Effector memory CD4-positive, alpha-beta T cell (primary cell): ENCODE measurements around the gene CYP4B1.

Source experiments
- DNase-seq, 3 donors: peaks; one replicate each; pipeline ENCODE4 v3.0.0-alpha.2; 2020
- H3K27ac ChIP-seq: 2 replicates; pipeline ENCODE4 v1.7.0; 2013; ENCODE audit warnings: mild to moderate bottlenecking, low read length, moderate library complexity; ENCODE audit not compliant: insufficient read depth, poor library complexity, severe bottlenecking
- H3K27me3 ChIP-seq: replicated peaks from 2 replicates; pipeline ENCODE4 v1.7.0; 2013; ENCODE audit warnings: mild to moderate bottlenecking, low read length; ENCODE audit not compliant: insufficient read depth, control insufficient read depth, poor library complexity, severe bottlenecking
- H3K36me3 ChIP-seq: 2 replicates; pipeline ENCODE4 v1.7.0; 2013; ENCODE audit warnings: mild to moderate bottlenecking, low read length, moderate library complexity; ENCODE audit not compliant: control insufficient read depth, insufficient read depth
- H3K4me1 ChIP-seq: 2 replicates; pipeline ENCODE4 v1.7.0; 2013; ENCODE audit warnings: low read length, mild to moderate bottlenecking; ENCODE audit not compliant: control insufficient read depth, insufficient read depth, poor library complexity, severe bottlenecking
- H3K4me3 ChIP-seq: 2 replicates; pipeline ENCODE4 v1.7.0; 2013; ENCODE audit warnings: low read length, low read depth, mild to moderate bottlenecking; ENCODE audit not compliant: insufficient read depth, poor library complexity, severe bottlenecking
- H3K9me3 ChIP-seq: 2 replicates; pipeline ENCODE4 v1.7.0; 2013; ENCODE audit warnings: mild to moderate bottlenecking, low read length, moderate library complexity; ENCODE audit not compliant: control insufficient read depth

The CYP4B1 gene

DNA sequence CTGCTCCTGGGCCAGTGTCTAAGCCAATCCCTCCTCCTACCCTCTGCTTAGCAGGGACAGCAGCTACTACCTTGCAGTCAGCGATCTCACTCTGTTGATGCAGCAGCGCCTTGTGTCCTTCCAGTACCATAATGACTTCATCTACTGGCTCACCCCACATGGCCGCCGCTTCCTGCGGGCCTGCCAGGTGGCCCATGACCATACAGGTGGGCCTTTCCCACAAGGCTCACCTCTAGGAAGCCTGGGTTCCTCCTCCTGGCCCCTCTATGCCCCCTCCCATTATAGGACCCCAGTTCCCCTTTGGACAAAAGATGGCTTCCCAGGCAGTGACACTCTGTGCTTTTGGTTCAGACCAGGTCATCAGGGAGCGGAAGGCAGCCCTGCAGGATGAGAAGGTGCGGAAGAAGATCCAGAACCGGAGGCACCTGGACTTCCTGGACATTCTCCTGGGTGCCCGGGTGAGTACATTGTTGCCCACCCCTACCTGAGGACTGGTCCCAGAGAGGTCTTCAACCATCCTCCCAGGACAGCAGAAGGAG, 15.1 kb downstream of the CYP4B1 start:
- H3K9me3 ChIP-seq: no peaks in the 10 kb centered on the region
- no peaks in the 10 kb centered on the region for H3K36me3 ChIP-seq
- DNase-seq: no peak
- H3K27ac ChIP-seq: no peak overlapping the region
- H3K27me3 ChIP-seq: no peaks in the 10 kb centered on the region
- H3K4me1 ChIP-seq: no peaks in the 10 kb centered on the region
- H3K4me3 ChIP-seq: no peak overlapping the region

DNA sequence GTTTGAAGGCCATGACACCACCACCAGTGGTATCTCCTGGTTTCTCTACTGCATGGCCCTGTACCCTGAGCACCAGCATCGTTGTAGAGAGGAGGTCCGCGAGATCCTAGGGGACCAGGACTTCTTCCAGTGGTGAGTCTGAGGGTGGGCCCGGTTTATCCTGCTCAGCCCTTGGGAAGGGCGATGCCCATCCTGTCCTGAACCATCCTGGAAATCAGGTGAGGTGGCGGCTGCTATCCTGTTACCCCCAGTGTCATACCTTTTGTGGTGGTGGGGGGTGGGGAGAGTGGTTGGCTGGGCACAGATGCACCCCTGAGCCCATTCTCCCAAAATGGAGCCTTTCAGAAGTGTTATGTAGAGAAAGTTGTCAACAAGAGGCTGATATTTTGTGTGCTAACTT, 16.3 kb downstream of the CYP4B1 start:
- H3K4me3 ChIP-seq: no peak overlapping the region
- H3K4me1 ChIP-seq: no peaks in the 10 kb centered on the region
- H3K27me3 ChIP-seq: no peaks in the 10 kb centered on the region
- no peaks in the 10 kb centered on the region for H3K36me3 ChIP-seq
- H3K27ac ChIP-seq: no peak overlapping the region
- no peaks in the 10 kb centered on the region for H3K9me3 ChIP-seq
- no peak for DNase-seq

DNA sequence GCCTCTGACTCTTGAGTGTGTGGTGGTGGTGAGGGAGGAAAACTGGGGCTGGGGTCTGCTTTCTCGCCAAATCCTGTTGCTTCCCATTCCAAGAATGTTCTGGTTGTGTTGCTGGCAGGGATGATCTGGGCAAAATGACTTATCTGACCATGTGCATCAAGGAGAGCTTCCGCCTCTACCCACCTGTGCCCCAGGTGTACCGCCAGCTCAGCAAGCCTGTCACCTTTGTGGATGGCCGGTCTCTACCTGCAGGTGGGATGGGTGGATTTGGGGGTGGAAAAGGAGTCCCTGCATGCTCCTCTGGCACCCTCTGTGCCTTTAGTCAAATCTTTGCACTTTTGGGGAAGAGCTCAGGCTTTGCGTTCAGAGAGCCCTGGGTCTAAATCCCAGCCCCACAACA, 18.1 kb downstream of the CYP4B1 start:
- Histone ChIP-seq H3K27ac (no peak overlapping the region), H3K27me3 (no peaks in the 10 kb centered on the region), H3K9me3 (no peaks in the 10 kb centered on the region), H3K4me1 (no peaks in the 10 kb centered on the region), H3K4me3 (no peak overlapping the region), H3K36me3 (no peaks in the 10 kb centered on the region)
- DNase-seq: no peak

DNA sequence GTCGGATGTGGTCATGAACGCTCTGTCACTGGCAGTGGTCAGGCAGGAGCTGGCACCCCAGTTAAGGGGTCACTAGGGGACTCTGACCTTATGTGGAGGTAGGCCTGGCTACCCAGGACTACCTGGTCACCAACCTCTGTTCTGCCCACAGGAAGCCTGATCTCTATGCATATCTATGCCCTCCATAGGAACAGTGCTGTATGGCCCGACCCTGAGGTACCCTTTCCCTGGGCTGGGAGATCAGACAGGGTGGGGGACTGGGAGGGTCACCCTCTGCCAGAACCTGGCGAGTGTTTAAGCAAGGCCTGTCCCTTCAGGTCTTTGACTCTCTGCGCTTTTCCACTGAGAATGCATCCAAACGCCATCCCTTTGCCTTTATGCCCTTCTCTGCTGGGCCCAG, 19.0 kb downstream of the CYP4B1 start:
- no peaks in the 10 kb centered on the region for H3K4me1 ChIP-seq
- H3K27ac ChIP-seq: no peak overlapping the region
- DNase-seq: no peak
- no peaks in the 10 kb centered on the region for H3K9me3 ChIP-seq
- H3K4me3 ChIP-seq: no peak overlapping the region
- no peaks in the 10 kb centered on the region for H3K27me3 ChIP-seq
- H3K36me3 ChIP-seq: no peaks in the 10 kb centered on the region

DNA sequence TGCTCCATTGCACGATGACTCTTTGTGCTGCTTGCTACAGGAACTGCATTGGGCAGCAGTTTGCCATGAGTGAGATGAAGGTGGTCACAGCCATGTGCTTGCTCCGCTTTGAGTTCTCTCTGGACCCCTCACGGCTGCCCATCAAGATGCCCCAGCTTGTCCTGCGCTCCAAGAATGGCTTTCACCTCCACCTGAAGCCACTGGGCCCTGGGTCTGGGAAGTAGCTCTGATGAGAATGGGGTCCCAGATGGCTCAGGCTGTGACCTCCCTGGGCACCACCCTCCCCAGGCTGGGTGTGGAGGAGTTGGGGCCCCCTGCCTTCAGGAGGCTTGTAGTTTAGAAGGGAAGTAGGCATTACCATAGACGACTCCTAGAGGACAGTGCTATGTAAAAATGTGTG, 19.7 kb downstream of the CYP4B1 start:
- Histone ChIP-seq H3K9me3 (no peaks in the 10 kb centered on the region), H3K36me3 (no peaks in the 10 kb centered on the region), H3K4me1 (no peaks in the 10 kb centered on the region), H3K4me3 (no peak overlapping the region), H3K27ac (no peak overlapping the region), H3K27me3 (no peaks in the 10 kb centered on the region)
- no peak for DNase-seq

DNA sequence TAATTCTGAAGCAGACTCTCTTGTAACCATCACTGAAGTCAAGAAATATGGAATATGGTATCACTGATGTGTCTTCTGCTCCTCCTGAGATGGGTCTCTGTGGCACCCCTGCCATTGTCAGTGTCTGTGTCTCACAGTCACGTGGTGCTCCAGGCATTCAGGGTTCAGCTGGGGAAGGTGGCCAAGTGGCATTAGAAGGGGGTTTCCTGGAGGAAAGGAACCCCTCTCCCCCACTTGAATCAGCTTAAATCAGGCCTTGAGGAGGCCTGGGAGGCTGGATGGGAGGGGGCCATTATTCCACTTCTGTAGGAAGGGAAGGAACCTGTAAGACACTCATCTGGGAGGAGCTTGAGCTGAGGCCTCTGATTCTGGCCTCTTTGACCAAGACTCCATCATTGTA, 20.5 kb downstream of the CYP4B1 start:
- H3K9me3 ChIP-seq: no peaks in the 10 kb centered on the region
- no peak overlapping the region for H3K27ac ChIP-seq
- no peak overlapping the region for H3K4me3 ChIP-seq

DNA sequence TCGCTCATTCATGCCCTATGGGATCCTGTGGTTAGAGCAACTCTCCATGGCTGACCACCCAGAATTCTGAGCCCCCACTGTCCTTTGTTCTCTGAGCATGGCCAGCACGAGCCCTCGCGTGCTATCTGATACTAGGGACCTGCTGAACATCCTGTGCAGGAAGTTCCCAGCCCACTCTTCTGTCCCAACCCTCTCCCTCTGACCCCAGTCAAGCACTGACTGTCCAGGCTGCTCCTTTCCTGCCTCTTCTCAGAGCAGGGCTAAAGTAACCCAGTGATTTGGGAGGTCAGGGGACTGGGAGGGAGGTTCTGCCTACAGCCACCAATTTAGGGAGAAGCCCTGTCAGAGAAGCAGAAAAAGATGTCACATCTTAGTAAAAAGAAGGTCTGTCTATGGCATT, 21.2 kb downstream of the CYP4B1 start:
- Histone ChIP-seq H3K4me1 (no peaks in the 10 kb centered on the region), H3K36me3 (no peaks in the 10 kb centered on the region), H3K27ac (no peak overlapping the region), H3K9me3 (no peaks in the 10 kb centered on the region), H3K4me3 (no peak overlapping the region), H3K27me3 (no peaks in the 10 kb centered on the region)
- DNase-seq: no peak

More for the DNA sequence above, 20.5 kb downstream of the CYP4B1 start:
- Histone ChIP-seq H3K4me1 (no peaks in the 10 kb centered on the region), H3K36me3 (no peaks in the 10 kb centered on the region), H3K27me3 (no peaks in the 10 kb centered on the region)
- no peak for DNase-seq

DNA sequence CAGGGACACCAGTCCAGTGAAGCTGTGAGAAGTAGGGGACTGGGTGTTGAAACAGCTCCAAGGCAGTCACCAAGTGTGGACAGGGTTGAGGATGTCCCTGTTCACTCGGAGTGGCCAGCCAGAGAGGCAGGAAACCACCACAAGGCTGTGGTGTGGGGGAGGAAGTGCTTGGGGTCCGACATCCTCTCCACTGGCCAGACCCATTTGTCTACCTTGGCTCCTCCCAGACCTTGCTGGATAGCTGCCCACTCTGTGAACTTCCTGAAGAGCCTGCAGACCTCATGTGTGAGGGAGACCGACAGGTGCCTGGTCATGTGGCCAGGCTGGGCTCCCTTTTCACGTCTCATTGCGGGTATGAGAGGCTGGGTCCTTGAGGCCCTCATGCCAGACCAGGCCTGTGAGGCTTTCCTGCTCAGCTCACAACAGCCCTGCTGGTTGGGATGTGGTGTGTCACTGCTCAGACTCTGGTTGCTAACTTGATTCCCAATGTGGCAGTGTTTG, 21.8 kb downstream of the CYP4B1 start:
- no peaks in the 10 kb centered on the region for H3K9me3 ChIP-seq
- no peak overlapping the region for H3K27ac ChIP-seq
- no peaks in the 10 kb centered on the region for H3K36me3 ChIP-seq
- H3K27me3 ChIP-seq: no peaks in the 10 kb centered on the region
- no peaks in the 10 kb centered on the region for H3K4me1 ChIP-seq
- no peak for DNase-seq
- no peak overlapping the region for H3K4me3 ChIP-seq

DNA sequence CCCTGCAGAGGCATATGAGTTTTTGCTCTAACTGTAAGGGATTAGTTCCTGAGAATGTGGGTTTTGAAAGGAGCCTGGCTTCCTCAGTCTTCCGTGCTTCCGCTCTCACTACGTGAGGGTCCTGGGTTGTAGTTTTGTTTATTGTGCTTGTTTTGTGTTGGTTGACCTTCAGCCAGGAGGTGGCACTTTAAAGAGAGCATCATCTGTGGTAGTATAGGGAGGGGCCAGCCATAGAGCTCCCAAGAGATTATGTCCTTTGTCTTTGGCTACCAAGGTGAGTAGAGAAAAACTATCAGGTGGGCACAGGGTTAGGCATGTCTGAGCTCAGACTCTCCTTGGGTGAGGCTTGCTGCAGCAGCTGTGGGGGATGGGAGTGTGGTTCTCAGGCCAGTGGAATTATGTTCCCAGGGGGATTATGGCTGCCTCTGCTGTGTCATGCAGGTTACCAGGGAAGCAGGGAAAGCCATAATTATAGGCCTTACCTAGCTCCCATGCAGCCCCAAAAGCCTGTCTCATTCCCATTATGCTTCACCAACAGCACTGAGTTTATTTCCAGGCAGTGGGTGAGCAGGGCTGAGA, 23.5 kb downstream of the CYP4B1 start:
- DNase-seq: no peak
- no peaks in the 10 kb centered on the region for H3K27me3 ChIP-seq
- no peak overlapping the region for H3K4me3 ChIP-seq
- no peaks in the 10 kb centered on the region for H3K4me1 ChIP-seq
- H3K9me3 ChIP-seq: no peaks in the 10 kb centered on the region
- H3K27ac ChIP-seq: no peak overlapping the region
- no peaks in the 10 kb centered on the region for H3K36me3 ChIP-seq

DNA sequence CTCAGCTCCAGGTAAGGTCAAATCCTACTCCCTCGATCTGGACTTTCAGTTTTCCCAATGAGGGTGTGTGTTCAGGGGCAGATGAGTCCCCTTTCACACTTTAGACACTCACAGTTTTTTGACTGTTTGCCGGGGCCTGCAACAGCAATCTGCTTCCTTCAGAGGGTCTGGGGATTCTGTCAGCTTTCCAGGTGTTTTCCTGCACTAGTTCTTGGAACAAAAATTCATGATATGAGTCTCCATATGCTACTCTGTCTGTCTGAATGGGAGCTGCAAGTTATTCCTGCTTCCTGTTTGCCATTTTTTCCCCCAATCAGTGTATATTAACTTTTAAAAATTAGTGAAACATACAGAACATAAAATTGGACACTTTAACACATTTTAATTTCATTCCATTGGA, 24.3 kb downstream of the CYP4B1 start:
- Histone ChIP-seq H3K4me1 (no peaks in the 10 kb centered on the region), H3K36me3 (no peaks in the 10 kb centered on the region), H3K4me3 (no peak overlapping the region), H3K27ac (no peak overlapping the region), H3K9me3 (no peaks in the 10 kb centered on the region), H3K27me3 (no peaks in the 10 kb centered on the region)
- no peak for DNase-seq
